H9 (cell line): ENCODE data around the gene GPR160. TPM values are rescaled to one million over a fixed set of nuclear protein-coding genes. Genes with fewer than 3 reads are reported as not detected.

Experiments used
- DNase-seq: peaks from one replicate; pipeline ENCODE4 v3.0.0-alpha.2; 2017
- H2AFZ ChIP-seq: one replicate; pipeline ENCODE4 v1.6.1; 2013; ENCODE audit warnings: mild to moderate bottlenecking, low read length, control low read depth, moderate library complexity
- H2AK5ac ChIP-seq: 2 replicates; pipeline ENCODE4 v1.6.1; 2013; ENCODE audit warnings: low read length, control low read depth, mixed read lengths; ENCODE audit not compliant: insufficient read length
- H2BK120ac ChIP-seq: one replicate; pipeline ENCODE4 v1.6.1; 2013; ENCODE audit warnings: low read depth, mild to moderate bottlenecking, low read length, control low read depth, inconsistent platforms; ENCODE audit not compliant: poor library complexity, severe bottlenecking
- H2BK12ac ChIP-seq: 2 replicates; pipeline ENCODE4 v1.6.1; 2013; ENCODE audit warnings: low read length, control low read depth, mixed read lengths, low read depth; ENCODE audit not compliant: insufficient read length
- H2BK15ac ChIP-seq: 2 replicates; pipeline ENCODE4 v1.6.1; 2013; ENCODE audit warnings: low read depth, low read length, control low read depth
- H2BK20ac ChIP-seq: one replicate; pipeline ENCODE4 v1.6.1; 2013; ENCODE audit warnings: low read depth, mild to moderate bottlenecking, low read length, control low read depth, inconsistent platforms; ENCODE audit not compliant: poor library complexity, severe bottlenecking
- H2BK5ac ChIP-seq: 2 replicates; pipeline ENCODE4 v1.6.1; 2013; ENCODE audit warnings: low read length, control low read depth, mixed read lengths; ENCODE audit not compliant: insufficient read length
- H3K14ac ChIP-seq: 2 replicates; pipeline ENCODE4 v1.6.1; 2013; ENCODE audit warnings: low read length, control low read depth; ENCODE audit not compliant: insufficient read depth
- H3K18ac ChIP-seq: 2 replicates; pipeline ENCODE4 v1.6.1; 2013; ENCODE audit warnings: low read depth, mild to moderate bottlenecking, mixed read lengths, low read length, control low read depth; ENCODE audit not compliant: insufficient read length
- H3K23ac ChIP-seq: 2 replicates; pipeline ENCODE4 v1.6.1; 2013; ENCODE audit warnings: low read length, control low read depth, mixed read lengths, low read depth; ENCODE audit not compliant: insufficient read length
- H3K23me2 ChIP-seq: 2 replicates; pipeline ENCODE4 v1.6.1; 2013; ENCODE audit warnings: low read depth, mild to moderate bottlenecking, mixed read lengths, low read length, control low read depth; ENCODE audit not compliant: insufficient read length, poor library complexity, severe bottlenecking
- H3K27ac ChIP-seq: 2 replicates; pipeline ENCODE4 v1.5.1; 2013; ENCODE audit warnings: low read length, control low read depth, mixed read lengths, low read depth; ENCODE audit not compliant: insufficient read length
- H3K27me3 ChIP-seq: 2 replicates; pipeline ENCODE4 v1.6.1; 2013; ENCODE audit warnings: low read length, control low read depth, inconsistent platforms; ENCODE audit not compliant: insufficient read depth
- H3K4ac ChIP-seq: 2 replicates; pipeline ENCODE4 v1.6.1; 2013; ENCODE audit warnings: low read depth, mild to moderate bottlenecking, control low read depth, inconsistent platforms, low read length, moderate library complexity
- H3K4me1 ChIP-seq: 2 replicates; pipeline ENCODE4 v1.6.1; 2013; ENCODE audit warnings: low read length, control low read depth, inconsistent platforms; ENCODE audit not compliant: insufficient read depth
- H3K4me2 ChIP-seq: 2 replicates; pipeline ENCODE4 v1.6.1; 2013; ENCODE audit warnings: low read length, control low read depth, mixed read lengths; ENCODE audit not compliant: insufficient read length, insufficient read depth
- H3K56ac ChIP-seq: 2 replicates; pipeline ENCODE4 v1.6.1; 2013; ENCODE audit warnings: low read depth, mild to moderate bottlenecking, mixed read lengths, low read length, control low read depth; ENCODE audit not compliant: insufficient read length
- H3K79me1 ChIP-seq: 2 replicates; pipeline ENCODE4 v1.6.1; 2013; ENCODE audit warnings: low read depth, mild to moderate bottlenecking, moderate library complexity, low read length, control low read depth, inconsistent platforms; ENCODE audit not compliant: insufficient read depth, poor library complexity, severe bottlenecking
- H3K79me2 ChIP-seq: 2 replicates; pipeline ENCODE4 v1.6.1; 2013; ENCODE audit warnings: low read length, control low read depth, inconsistent platforms; ENCODE audit not compliant: insufficient read depth
- H3K9ac ChIP-seq: 2 replicates; pipeline ENCODE4 v1.6.1; 2013; ENCODE audit warnings: low read length, control low read depth, mixed read lengths; ENCODE audit not compliant: insufficient read length; ENCODE audit errors: extremely low read depth
- H3K9me3 ChIP-seq: one replicate; pipeline ENCODE4 v1.6.1; 2013; ENCODE audit warnings: low read depth, low read length, inconsistent platforms; ENCODE audit not compliant: control insufficient read depth
- H3T11ph ChIP-seq: one replicate; pipeline ENCODE4 v1.6.1; 2013; ENCODE audit warnings: mild to moderate bottlenecking, low read length, control low read depth, inconsistent platforms
- H4K20me1 ChIP-seq: one replicate; pipeline ENCODE4 v1.6.1; 2013; ENCODE audit not compliant: control insufficient read depth, insufficient read length, insufficient read depth
- H4K5ac ChIP-seq: 2 replicates; pipeline ENCODE4 v1.6.1; 2013; ENCODE audit warnings: low read depth, mild to moderate bottlenecking, mixed read lengths, low read length, control low read depth; ENCODE audit not compliant: insufficient read length
- H4K8ac ChIP-seq: replicated peaks from 2 replicates; pipeline ENCODE4 v1.6.1; 2013; ENCODE audit warnings: low read length, control low read depth, mixed read lengths, low read depth; ENCODE audit not compliant: insufficient read length
- H4K91ac ChIP-seq: 2 replicates; pipeline ENCODE4 v1.6.1; 2013; ENCODE audit warnings: low read depth, mild to moderate bottlenecking, moderate library complexity, mixed read lengths, low read length, control low read depth; ENCODE audit not compliant: insufficient read length
- H3K27ac Mint-ChIP-seq, 3 experiments: 2 replicates in 2 of 3; 3 replicates in 1 of 3; pipeline ENCODE4 v1.8.0; 2020 to 2021; ENCODE audit warnings: mixed read lengths in 3 of 3, mild to moderate bottlenecking in 1 of 3, moderate library complexity in 1 of 3
- H3K27me3 Mint-ChIP-seq: 2 replicates; pipeline ENCODE4 v1.8.0; 2021; ENCODE audit warnings: low read depth, mild to moderate bottlenecking, moderate library complexity, mixed read lengths
- H3K36me3 Mint-ChIP-seq, 3 experiments: 2 replicates in 2 of 3; 3 replicates in 1 of 3; pipeline ENCODE4 v1.8.0; 2020 to 2021; ENCODE audit warnings: low read depth in 3 of 3, mixed read lengths in 3 of 3; ENCODE audit not compliant: insufficient read depth in 1 of 3
- H3K4me1 Mint-ChIP-seq, 2 experiments: 2 replicates each; pipeline ENCODE4 v1.8.0; 2020; ENCODE audit warnings: mixed read lengths in 2 of 2
- H3K4me3 Mint-ChIP-seq, 2 experiments: 2 replicates in 1 of 2; 3 replicates in 1 of 2; pipeline ENCODE4 v1.8.0; 2020 to 2021; ENCODE audit warnings: mild to moderate bottlenecking in 2 of 2, mixed read lengths in 2 of 2, moderate library complexity in 1 of 2
- H3K9me3 Mint-ChIP-seq, 2 experiments: 2 replicates in 1 of 2; 3 replicates in 1 of 2; pipeline ENCODE4 v1.8.0; 2020; ENCODE audit warnings: mild to moderate bottlenecking in 2 of 2, mixed read lengths in 2 of 2, moderate library complexity in 1 of 2
- CTCF ChIP-seq: fragments of 200-600 bp; sonication (generic); conservative IDR thresholded peaks from 3 replicates; pipeline ENCODE4 v1.8.0; 2021; ENCODE audit warnings: antibody characterized with exemption, mild to moderate bottlenecking
- WGBS: extraction: QIAGEN DNeasy Blood & Tissue Kit; methylation state at CpG from one replicate; pipeline ENCODE4 v1.1.7; 2013; ENCODE audit warnings: missing lambda C conversion rate, low lambda C conversion rate, mixed read lengths; ENCODE audit not compliant: insufficient read length; ENCODE audit errors: extremely low coverage; 5-methylcytosine and 5-hydroxymethylcytosine counted together
- total RNA-seq: library from RNA; stranded (reverse); gene quantifications from 2 replicates; pipeline ENCODE4 v1.2.1, GENCODE V29; 2021

GPR160 gene
- total RNA-seq, 1 experiment from 2014 or later, result 14.1 TPM

GRCh38 chr3:170089862-170090600 lies 52.2 kb downstream of the GPR160 start:
- Mint-ChIP-seq H3K27ac (no peak overlapping the region), H3K9me3 (no peaks in the 10 kb centered on the region), H3K4me3 (no peak overlapping the region), H3K4me1 (no peaks in the 10 kb centered on the region), H3K36me3 (peaks cover 0 to 29% (median 5%) of the 10 kb centered on the region in 3 experiments; a peak in 5 of 7 replicates), H3K27me3 (no peaks in the 10 kb centered on the region)
- H3K9me3 ChIP-seq, result no peaks in the 10 kb centered on the region
- no peak overlapping the region for H2BK15ac ChIP-seq
- H3K56ac ChIP-seq, result no peak overlapping the region
- H3K4me1 ChIP-seq, result no peaks in the 10 kb centered on the region
- no peak overlapping the region for H2BK12ac ChIP-seq
- H2AK5ac ChIP-seq, result no peak overlapping the region
- no peak overlapping the region for H2BK120ac ChIP-seq
- no peak overlapping the region for H3K4ac ChIP-seq
- H3T11ph ChIP-seq, result no peak overlapping the region
- no peaks in the 10 kb centered on the region for H3K79me2 ChIP-seq
- no peak overlapping the region for H4K91ac ChIP-seq
- H3K79me1 ChIP-seq, result no peaks in the 10 kb centered on the region
- no peak overlapping the region for H4K8ac ChIP-seq
- no CpG with 5 or more reads among the region's 3 CpGs for WGBS
- no peak overlapping the region for H3K27ac ChIP-seq
- no peak overlapping the region for H3K14ac ChIP-seq
- H3K23me2 ChIP-seq, result no peaks in the 10 kb centered on the region
- no peak for TF ChIP-seq CTCF
- no peaks in the 10 kb centered on the region for H4K20me1 ChIP-seq
- no peak overlapping the region for H4K5ac ChIP-seq
- no peak overlapping the region for H2BK20ac ChIP-seq
- H3K27me3 ChIP-seq, result no peaks in the 10 kb centered on the region
- H2BK5ac ChIP-seq, result no peak overlapping the region
- no peak overlapping the region for H3K23ac ChIP-seq
- no peak overlapping the region for H2AFZ ChIP-seq
- DNase-seq, result no peak
- H3K18ac ChIP-seq, result no peak overlapping the region
- no peak overlapping the region for H3K4me2 ChIP-seq
- no peak overlapping the region for H3K9ac ChIP-seq
